ENCODE measurements around the gene CLEC5A. TPM values are rescaled to one million over a fixed set of nuclear protein-coding genes. Genes with fewer than 3 reads are reported as not detected.

Gene CLEC5A
- total RNA-seq, 1 experiment from 2014 or later: not detected

DNA sequence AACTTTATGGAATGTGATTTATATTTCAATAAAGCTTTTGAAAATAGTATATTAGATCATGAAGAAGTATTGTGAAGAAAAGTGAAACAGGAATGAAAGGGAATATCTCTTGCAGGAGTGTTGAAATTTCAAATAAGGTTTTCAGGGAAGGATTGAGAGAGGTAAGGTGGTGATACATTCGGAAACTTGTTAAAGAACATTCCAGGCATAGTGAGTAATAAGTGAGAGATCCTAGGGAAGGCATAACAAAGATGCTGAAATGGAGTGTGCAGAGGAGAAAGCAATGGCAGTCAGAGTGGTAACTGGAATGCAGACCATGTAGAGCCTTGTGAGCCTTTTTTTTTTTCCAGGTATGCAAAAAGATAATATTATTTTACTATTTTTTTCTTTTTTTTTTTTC, 26.5 kb downstream of the CLEC5A start:
- no peak overlapping the region for H3K4me3 Mint-ChIP-seq
- peaks cover 4% of the 10 kb centered on the region in 2 experiments; a peak in 4 of 5 replicates for H3K9me3 Mint-ChIP-seq
- no peaks in the 10 kb centered on the region for H3K79me2 ChIP-seq (ENCODE audit: insufficient read depth, low read length)
- no peaks in the 10 kb centered on the region for H4K20me1 ChIP-seq (ENCODE audit: control insufficient read depth, insufficient read depth, insufficient read length)
- H3K27ac ChIP-seq (ENCODE audit: insufficient read length, low read depth, low read length): no peak overlapping the region
- H3T11ph ChIP-seq (ENCODE audit: low read length): no peak overlapping the region
- no CpG with 5 or more reads among the region's 1 CpG for WGBS (ENCODE audit: extremely low coverage, insufficient read length, low lambda C conversion rate)
- no peak overlapping the region for H3K27ac Mint-ChIP-seq
- no peak overlapping the region for H3K4me2 ChIP-seq (ENCODE audit: insufficient read depth, insufficient read length, low read length)
- no peak overlapping the region for H2AFZ ChIP-seq (ENCODE audit: low read length)
- H3K56ac ChIP-seq (ENCODE audit: insufficient read length, low read depth, low read length): no peak overlapping the region
- no peaks in the 10 kb centered on the region for H3K4me1 Mint-ChIP-seq
- no peak overlapping the region for H3K4ac ChIP-seq (ENCODE audit: low read depth, low read length)
- H2AK5ac ChIP-seq (ENCODE audit: insufficient read length, low read length): no peak overlapping the region
- no peak overlapping the region for H2BK20ac ChIP-seq (ENCODE audit: low read depth, low read length, poor library complexity, severe bottlenecking)
- no peaks in the 10 kb centered on the region for H3K9me3 ChIP-seq (ENCODE audit: control insufficient read depth, low read depth, low read length)
- H4K8ac ChIP-seq (replicated peaks; ENCODE audit: insufficient read length, low read depth, low read length): no peak overlapping the region
- no peaks in the 10 kb centered on the region for H3K79me1 ChIP-seq (ENCODE audit: insufficient read depth, low read depth, low read length, poor library complexity, severe bottlenecking)
- H4K5ac ChIP-seq (ENCODE audit: insufficient read length, low read depth, low read length): no peak overlapping the region
- no peak overlapping the region for H2BK120ac ChIP-seq (ENCODE audit: low read depth, low read length, poor library complexity, severe bottlenecking)
- H3K36me3 Mint-ChIP-seq (ENCODE audit: insufficient read depth in 1 of 3, low read depth in 3 of 3): peaks cover 0 to 2% (median 0%) of the 10 kb centered on the region in 3 experiments; a peak in 3 of 7 replicates
- no peak overlapping the region for H2BK12ac ChIP-seq (ENCODE audit: insufficient read length, low read depth, low read length)
- H2BK5ac ChIP-seq (ENCODE audit: insufficient read length, low read length): no peak overlapping the region
- H2BK15ac ChIP-seq (ENCODE audit: low read depth, low read length): no peak overlapping the region
- H3K27me3 Mint-ChIP-seq (ENCODE audit: low read depth): no peaks in the 10 kb centered on the region; the same call in 1 of the 2 replicates
- no peak for TF ChIP-seq CTCF (conservative IDR thresholded peaks at IDR 0.05)
- no peak overlapping the region for H3K9ac ChIP-seq (ENCODE audit: extremely low read depth, insufficient read length, low read length)
- no peak for DNase-seq
- no peaks in the 10 kb centered on the region for H3K27me3 ChIP-seq (ENCODE audit: insufficient read depth, low read length)
- H4K91ac ChIP-seq (ENCODE audit: insufficient read length, low read depth, low read length): no peak overlapping the region
- no peaks in the 10 kb centered on the region for H3K4me1 ChIP-seq (ENCODE audit: insufficient read depth, low read length)
- H3K23ac ChIP-seq (ENCODE audit: insufficient read length, low read depth, low read length): no peak overlapping the region
- no peaks in the 10 kb centered on the region for H3K23me2 ChIP-seq (ENCODE audit: insufficient read length, low read depth, low read length, poor library complexity, severe bottlenecking)
- H3K18ac ChIP-seq (ENCODE audit: insufficient read length, low read depth, low read length): no peak overlapping the region
- H3K14ac ChIP-seq (ENCODE audit: insufficient read depth, low read length): no peak overlapping the region
